GM10266 (cell line): ENCODE data around the gene HS3ST4.

ENCODE experiments used
- DNase-seq: peaks from one replicate; pipeline ENCODE4 v3.0.0; 2012; ENCODE audit errors: extremely low spot score
- TF ChIP-seq, protein P1 (sequence below): IDR thresholded peaks from 2 replicates; pipeline ENCODE4 v1.5.1; 2012; ENCODE audit warnings: mild to moderate bottlenecking, low read depth; ENCODE audit not compliant: control insufficient read depth, insufficient read depth; ENCODE audit errors: missing control alignments

Gene HS3ST4

GRCh38 chr16:26128296-26128695 is 436.5 kb downstream of the HS3ST4 start:
- TF ChIP-seq, protein P1, sequence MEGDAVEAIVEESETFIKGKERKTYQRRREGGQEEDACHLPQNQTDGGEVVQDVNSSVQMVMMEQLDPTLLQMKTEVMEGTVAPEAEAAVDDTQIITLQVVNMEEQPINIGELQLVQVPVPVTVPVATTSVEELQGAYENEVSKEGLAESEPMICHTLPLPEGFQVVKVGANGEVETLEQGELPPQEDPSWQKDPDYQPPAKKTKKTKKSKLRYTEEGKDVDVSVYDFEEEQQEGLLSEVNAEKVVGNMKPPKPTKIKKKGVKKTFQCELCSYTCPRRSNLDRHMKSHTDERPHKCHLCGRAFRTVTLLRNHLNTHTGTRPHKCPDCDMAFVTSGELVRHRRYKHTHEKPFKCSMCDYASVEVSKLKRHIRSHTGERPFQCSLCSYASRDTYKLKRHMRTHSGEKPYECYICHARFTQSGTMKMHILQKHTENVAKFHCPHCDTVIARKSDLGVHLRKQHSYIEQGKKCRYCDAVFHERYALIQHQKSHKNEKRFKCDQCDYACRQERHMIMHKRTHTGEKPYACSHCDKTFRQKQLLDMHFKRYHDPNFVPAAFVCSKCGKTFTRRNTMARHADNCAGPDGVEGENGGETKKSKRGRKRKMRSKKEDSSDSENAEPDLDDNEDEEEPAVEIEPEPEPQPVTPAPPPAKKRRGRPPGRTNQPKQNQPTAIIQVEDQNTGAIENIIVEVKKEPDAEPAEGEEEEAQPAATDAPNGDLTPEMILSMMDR: no peak
- DNase-seq: no peak

GRCh38 chr16:26129997-26130396 is 438.2 kb downstream of the HS3ST4 start:
- TF ChIP-seq, protein P1: no peak
- no peak for DNase-seq

- TF ChIP-seq, protein P1: no peak
- no peak for DNase-seq
These were observed 441.8 kb downstream of the HS3ST4 start for GRCh38 chr16:26133416-26134093.

GRCh38 chr16:26134588-26134987 is 442.8 kb downstream of the HS3ST4 start:
- DNase-seq: no peak
- TF ChIP-seq, protein P1: no peak

DNA sequence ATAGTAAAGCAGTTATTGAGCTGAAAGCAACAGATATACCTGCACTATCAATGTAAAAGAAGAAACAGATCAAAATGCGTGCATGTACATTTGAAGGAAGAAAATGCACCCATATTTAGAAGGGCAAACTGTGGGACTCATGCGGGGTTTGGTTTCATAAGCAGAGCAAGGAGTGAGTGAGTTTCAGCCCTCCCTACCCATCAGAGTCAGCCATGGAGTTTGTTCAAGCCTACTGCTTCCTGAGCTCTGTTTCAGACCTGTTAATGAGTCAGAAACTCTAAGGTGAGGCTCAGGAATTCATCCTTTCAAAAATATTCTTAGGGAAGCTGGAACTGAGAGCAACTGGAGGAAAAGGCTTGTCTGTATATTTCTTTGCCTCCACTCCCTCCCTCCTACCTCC is 446.2 kb downstream of the HS3ST4 start:
- DNase-seq: no peak
- TF ChIP-seq, protein P1: no peak

DNA sequence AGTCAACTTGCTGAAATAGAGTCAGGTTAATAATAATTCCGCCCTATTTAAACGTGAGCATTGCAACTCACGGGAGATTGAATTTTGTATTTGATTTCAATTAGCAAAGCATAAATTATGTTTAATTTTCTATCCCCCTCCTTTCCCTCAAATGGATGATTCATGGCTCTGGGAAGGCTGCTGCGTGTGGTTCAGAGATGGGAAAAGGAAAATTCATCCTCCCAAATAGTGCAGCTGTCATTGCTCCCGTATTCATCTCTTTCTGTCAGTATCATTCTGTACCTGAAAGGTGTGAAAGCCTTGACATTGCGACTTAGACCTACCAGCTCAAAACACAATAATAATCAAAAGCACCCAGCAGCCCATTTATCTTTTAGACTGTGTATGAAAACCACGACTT is 447.3 kb downstream of the HS3ST4 start:
- DNase-seq: no peak
- TF ChIP-seq, protein P1: no peak

DNA sequence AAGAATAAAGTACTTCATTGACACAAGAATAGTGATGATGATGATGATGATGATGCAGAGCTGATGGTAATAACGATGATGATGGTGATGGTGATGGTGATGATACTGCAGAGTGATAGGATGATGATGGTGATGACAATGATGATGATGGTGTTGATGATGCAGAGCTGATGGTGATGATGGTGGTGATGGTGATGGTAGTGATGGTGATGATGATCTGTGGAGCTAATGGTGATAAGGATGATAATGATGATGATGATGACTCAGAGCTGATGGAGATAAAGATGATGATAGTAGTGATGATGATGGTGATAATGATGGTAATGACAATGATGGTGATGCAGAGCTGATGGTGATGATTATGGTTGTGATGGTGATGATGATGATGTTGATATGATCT is 448.1 kb downstream of the HS3ST4 start:
- DNase-seq: no peak

More for the DNA sequence above, 448.1 kb downstream of the HS3ST4 start:
- TF ChIP-seq, protein P1: no peak
